ENCODE data around the gene ATRAID.

GRCh38 chr2:27251766-27252165, 39.9 kb downstream of the ATRAID start:
- TF ChIP-seq POLR2A (IDR thresholded peaks at IDR 0.05; ENCODE audit: low read depth, low read length), result no peak
- no peak for TF ChIP-seq HSF1 (IDR thresholded peaks at IDR 0.05; ENCODE audit: low read depth, low read length)
- no peak for TF ChIP-seq REST (IDR thresholded peaks at IDR 0.05; ENCODE audit: low read depth, low read length)
- TF ChIP-seq ZSCAN29 (IDR thresholded peaks at IDR 0.05), result no peak
- TF ChIP-seq USF2 (IDR thresholded peaks at IDR 0.05; ENCODE audit: borderline replicate concordance, low read depth, low read length), result no peak
- no peak for TF ChIP-seq CTCF (IDR thresholded peaks at IDR 0.05 in 2 of 3, conservative IDR thresholded peaks at IDR 0.05 in 1 of 3; ENCODE audit: control insufficient read depth in 2 of 3, extremely low read depth in 1 of 3, insufficient read depth in 1 of 3, low read depth in 3 of 3, low read length in 3 of 3)
- no peak for TF ChIP-seq CHD4 (IDR thresholded peaks at IDR 0.05)
- TF ChIP-seq, protein P1, sequence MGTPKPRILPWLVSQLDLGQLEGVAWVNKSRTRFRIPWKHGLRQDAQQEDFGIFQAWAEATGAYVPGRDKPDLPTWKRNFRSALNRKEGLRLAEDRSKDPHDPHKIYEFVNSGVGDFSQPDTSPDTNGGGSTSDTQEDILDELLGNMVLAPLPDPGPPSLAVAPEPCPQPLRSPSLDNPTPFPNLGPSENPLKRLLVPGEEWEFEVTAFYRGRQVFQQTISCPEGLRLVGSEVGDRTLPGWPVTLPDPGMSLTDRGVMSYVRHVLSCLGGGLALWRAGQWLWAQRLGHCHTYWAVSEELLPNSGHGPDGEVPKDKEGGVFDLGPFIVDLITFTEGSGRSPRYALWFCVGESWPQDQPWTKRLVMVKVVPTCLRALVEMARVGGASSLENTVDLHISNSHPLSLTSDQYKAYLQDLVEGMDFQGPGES (IDR thresholded peaks at IDR 0.05), result no peak
- no peak for TF ChIP-seq NR2C2 (IDR thresholded peaks at IDR 0.05; ENCODE audit: borderline replicate concordance, control insufficient read depth, insufficient read length, low read depth)
- TF ChIP-seq HDAC2 (IDR thresholded peaks at IDR 0.05), result no peak
- no peak for TF ChIP-seq POLR2AphosphoS2 (IDR thresholded peaks at IDR 0.05; ENCODE audit: low read depth, low read length)
- TF ChIP-seq, protein P2, sequence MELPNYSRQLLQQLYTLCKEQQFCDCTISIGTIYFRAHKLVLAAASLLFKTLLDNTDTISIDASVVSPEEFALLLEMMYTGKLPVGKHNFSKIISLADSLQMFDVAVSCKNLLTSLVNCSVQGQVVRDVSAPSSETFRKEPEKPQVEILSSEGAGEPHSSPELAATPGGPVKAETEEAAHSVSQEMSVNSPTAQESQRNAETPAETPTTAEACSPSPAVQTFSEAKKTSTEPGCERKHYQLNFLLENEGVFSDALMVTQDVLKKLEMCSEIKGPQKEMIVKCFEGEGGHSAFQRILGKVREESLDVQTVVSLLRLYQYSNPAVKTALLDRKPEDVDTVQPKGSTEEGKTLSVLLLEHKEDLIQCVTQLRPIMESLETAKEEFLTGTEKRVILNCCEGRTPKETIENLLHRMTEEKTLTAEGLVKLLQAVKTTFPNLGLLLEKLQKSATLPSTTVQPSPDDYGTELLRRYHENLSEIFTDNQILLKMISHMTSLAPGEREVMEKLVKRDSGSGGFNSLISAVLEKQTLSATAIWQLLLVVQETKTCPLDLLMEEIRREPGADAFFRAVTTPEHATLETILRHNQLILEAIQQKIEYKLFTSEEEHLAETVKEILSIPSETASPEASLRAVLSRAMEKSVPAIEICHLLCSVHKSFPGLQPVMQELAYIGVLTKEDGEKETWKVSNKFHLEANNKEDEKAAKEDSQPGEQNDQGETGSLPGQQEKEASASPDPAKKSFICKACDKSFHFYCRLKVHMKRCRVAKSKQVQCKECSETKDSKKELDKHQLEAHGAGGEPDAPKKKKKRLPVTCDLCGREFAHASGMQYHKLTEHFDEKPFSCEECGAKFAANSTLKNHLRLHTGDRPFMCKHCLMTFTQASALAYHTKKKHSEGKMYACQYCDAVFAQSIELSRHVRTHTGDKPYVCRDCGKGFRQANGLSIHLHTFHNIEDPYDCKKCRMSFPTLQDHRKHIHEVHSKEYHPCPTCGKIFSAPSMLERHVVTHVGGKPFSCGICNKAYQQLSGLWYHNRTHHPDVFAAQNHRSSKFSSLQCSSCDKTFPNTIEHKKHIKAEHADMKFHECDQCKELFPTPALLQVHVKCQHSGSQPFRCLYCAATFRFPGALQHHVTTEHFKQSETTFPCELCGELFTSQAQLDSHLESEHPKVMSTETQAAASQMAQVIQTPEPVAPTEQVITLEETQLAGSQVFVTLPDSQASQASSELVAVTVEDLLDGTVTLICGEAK (IDR thresholded peaks at IDR 0.05; ENCODE audit: borderline replicate concordance), result no peak
- TF ChIP-seq KDM1A (IDR thresholded peaks at IDR 0.05; ENCODE audit: borderline replicate concordance), result no peak
- TF ChIP-seq JUND (IDR thresholded peaks at IDR 0.05; ENCODE audit: low read depth, low read length), result no peak

All from GM12878 (cell line).